ENCODE measurements around the gene TMEM33.

DNA sequence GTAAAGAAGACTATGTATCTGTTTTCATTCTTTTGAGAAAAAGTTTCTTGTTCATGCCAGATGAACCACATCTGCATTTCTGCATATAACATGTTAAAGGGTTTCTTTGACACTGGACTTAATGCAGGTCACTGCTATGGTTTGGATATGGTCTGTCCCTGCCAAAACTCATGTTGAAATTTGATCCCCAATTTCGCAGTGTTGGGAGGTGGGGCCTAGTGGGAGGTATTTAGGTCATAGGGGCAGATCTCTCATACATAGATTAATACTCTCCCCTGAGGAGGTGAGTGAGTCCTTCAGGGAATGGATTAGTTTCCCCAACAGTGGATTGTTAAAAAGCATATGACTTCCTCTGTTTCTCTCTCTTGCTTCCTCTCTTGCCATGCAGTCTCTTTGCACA, 45.9 kb upstream of the TMEM33 start:
- TF ChIP-seq, protein P1, sequence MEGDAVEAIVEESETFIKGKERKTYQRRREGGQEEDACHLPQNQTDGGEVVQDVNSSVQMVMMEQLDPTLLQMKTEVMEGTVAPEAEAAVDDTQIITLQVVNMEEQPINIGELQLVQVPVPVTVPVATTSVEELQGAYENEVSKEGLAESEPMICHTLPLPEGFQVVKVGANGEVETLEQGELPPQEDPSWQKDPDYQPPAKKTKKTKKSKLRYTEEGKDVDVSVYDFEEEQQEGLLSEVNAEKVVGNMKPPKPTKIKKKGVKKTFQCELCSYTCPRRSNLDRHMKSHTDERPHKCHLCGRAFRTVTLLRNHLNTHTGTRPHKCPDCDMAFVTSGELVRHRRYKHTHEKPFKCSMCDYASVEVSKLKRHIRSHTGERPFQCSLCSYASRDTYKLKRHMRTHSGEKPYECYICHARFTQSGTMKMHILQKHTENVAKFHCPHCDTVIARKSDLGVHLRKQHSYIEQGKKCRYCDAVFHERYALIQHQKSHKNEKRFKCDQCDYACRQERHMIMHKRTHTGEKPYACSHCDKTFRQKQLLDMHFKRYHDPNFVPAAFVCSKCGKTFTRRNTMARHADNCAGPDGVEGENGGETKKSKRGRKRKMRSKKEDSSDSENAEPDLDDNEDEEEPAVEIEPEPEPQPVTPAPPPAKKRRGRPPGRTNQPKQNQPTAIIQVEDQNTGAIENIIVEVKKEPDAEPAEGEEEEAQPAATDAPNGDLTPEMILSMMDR (IDR thresholded peaks at IDR 0.05) = no peak
- TF ChIP-seq, protein P2, sequence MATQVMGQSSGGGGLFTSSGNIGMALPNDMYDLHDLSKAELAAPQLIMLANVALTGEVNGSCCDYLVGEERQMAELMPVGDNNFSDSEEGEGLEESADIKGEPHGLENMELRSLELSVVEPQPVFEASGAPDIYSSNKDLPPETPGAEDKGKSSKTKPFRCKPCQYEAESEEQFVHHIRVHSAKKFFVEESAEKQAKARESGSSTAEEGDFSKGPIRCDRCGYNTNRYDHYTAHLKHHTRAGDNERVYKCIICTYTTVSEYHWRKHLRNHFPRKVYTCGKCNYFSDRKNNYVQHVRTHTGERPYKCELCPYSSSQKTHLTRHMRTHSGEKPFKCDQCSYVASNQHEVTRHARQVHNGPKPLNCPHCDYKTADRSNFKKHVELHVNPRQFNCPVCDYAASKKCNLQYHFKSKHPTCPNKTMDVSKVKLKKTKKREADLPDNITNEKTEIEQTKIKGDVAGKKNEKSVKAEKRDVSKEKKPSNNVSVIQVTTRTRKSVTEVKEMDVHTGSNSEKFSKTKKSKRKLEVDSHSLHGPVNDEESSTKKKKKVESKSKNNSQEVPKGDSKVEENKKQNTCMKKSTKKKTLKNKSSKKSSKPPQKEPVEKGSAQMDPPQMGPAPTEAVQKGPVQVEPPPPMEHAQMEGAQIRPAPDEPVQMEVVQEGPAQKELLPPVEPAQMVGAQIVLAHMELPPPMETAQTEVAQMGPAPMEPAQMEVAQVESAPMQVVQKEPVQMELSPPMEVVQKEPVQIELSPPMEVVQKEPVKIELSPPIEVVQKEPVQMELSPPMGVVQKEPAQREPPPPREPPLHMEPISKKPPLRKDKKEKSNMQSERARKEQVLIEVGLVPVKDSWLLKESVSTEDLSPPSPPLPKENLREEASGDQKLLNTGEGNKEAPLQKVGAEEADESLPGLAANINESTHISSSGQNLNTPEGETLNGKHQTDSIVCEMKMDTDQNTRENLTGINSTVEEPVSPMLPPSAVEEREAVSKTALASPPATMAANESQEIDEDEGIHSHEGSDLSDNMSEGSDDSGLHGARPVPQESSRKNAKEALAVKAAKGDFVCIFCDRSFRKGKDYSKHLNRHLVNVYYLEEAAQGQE (IDR thresholded peaks at IDR 0.05; ENCODE audit: insufficient read depth in 1 of 2, low read depth in 2 of 2, low read length in 1 of 2) = no peak
- TF ChIP-seq POLR2AphosphoS5 (IDR thresholded peaks at IDR 0.05; ENCODE audit: low read depth, low read length) = no peak

All from Panc1 (cell line).